Sigmoid colon (tissue), 3 donors: ENCODE measurements around the gene ARHGEF5.

ENCODE experiments used
- POLR2A ChIP-seq, 2 donors: fragments of 450-650 bp; IDR thresholded peaks; one replicate each; pipeline ENCODE4 v1.6.1; 2016; ENCODE audit warnings: antibody characterized with exemption in 2 of 2, mild to moderate bottlenecking in 2 of 2, moderate library complexity in 2 of 2
- TF ChIP-seq, protein P1 (sequence below), 4 experiments: fragments of 450-650 bp in 3 of 4; fragments of 200-600 bp in 1 of 4; IDR thresholded peaks; one replicate each; pipeline ENCODE4 v1.5.1; 2016 to 2019; ENCODE audit warnings: antibody characterized with exemption in 4 of 4, mild to moderate bottlenecking in 3 of 4, moderate library complexity in 2 of 4

DNA sequence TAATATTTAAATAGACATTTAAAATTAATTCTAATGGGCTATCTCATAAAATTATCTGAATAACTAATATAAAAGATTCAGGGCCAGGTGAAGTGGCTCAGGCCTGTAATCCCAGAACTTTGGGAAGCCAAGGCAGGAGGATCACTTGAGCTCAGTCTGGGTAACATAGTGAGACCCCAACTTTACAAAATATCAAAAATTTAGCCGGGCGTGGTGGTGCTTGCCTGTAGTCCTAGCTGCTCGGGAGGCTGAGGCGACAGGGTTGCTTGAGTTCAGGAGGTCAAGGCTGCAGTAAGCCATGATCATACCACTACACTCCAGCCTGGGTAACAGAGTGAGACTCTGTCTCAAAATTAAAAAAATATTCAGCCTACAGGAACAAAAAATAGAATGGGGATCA is 35.8 kb downstream of the ARHGEF5 start:
- TF ChIP-seq, protein P1, sequence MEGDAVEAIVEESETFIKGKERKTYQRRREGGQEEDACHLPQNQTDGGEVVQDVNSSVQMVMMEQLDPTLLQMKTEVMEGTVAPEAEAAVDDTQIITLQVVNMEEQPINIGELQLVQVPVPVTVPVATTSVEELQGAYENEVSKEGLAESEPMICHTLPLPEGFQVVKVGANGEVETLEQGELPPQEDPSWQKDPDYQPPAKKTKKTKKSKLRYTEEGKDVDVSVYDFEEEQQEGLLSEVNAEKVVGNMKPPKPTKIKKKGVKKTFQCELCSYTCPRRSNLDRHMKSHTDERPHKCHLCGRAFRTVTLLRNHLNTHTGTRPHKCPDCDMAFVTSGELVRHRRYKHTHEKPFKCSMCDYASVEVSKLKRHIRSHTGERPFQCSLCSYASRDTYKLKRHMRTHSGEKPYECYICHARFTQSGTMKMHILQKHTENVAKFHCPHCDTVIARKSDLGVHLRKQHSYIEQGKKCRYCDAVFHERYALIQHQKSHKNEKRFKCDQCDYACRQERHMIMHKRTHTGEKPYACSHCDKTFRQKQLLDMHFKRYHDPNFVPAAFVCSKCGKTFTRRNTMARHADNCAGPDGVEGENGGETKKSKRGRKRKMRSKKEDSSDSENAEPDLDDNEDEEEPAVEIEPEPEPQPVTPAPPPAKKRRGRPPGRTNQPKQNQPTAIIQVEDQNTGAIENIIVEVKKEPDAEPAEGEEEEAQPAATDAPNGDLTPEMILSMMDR (IDR thresholded peaks at IDR 0.05): no peak
- no peak for TF ChIP-seq POLR2A (IDR thresholded peaks at IDR 0.05)
